GM12875 (cell line): ENCODE results near the gene ST6GAL1.
A peak's percentile ranks its signal among the peaks of the same experiment; 100 is the strongest.

ENCODE experiments used
- H3K4me3 ChIP-seq: one replicate; pipeline ENCODE4 v1.5.1; 2011; ENCODE audit warnings: low read depth, low read length, control low read depth
- CTCF ChIP-seq: IDR thresholded peaks from 2 replicates; pipeline ENCODE4 v1.5.1; 2011; ENCODE audit warnings: low read depth, mild to moderate bottlenecking, control low read depth, inconsistent platforms, low read length, moderate library complexity, borderline replicate concordance; ENCODE audit not compliant: insufficient read depth

Gene ST6GAL1

GRCh38 chr3:187014417-187014864, 84.1 kb downstream of the ST6GAL1 start:
- H3K4me3 ChIP-seq = no peak overlapping the region
- no peak for TF ChIP-seq CTCF

GRCh38 chr3:187015903-187016638, 85.7 kb downstream of the ST6GAL1 start:
- no peak overlapping the region for H3K4me3 ChIP-seq
- no peak for TF ChIP-seq CTCF

GRCh38 chr3:187016639-187017345, 86.5 kb downstream of the ST6GAL1 start:
- H3K4me3 ChIP-seq = no peak overlapping the region
- no peak for TF ChIP-seq CTCF

- TF ChIP-seq CTCF = no peak
- H3K4me3 ChIP-seq = no peak overlapping the region
Measured at GRCh38 chr3:187017511-187018230, 87.3 kb downstream of the ST6GAL1 start.

- 0 out of 2 replicates have a peak, but pooled peaks have one; percentile 8 for TF ChIP-seq CTCF
- H3K4me3 ChIP-seq = peak overlapping the region; percentile 5
Measured at GRCh38 chr3:187019542-187020072, 89.3 kb downstream of the ST6GAL1 start.

- no peak for TF ChIP-seq CTCF
Measured at GRCh38 chr3:187020376-187020775, 90.0 kb downstream of the ST6GAL1 start.

More at GRCh38 chr3:187020376-187020775, 90.0 kb downstream of the ST6GAL1 start:
- H3K4me3 ChIP-seq = no peak overlapping the region
